ENCODE data around the gene AUTS2.
A peak's percentile ranks its signal among the peaks of the same experiment; 100 is the strongest.

The AUTS2 gene

DNA sequence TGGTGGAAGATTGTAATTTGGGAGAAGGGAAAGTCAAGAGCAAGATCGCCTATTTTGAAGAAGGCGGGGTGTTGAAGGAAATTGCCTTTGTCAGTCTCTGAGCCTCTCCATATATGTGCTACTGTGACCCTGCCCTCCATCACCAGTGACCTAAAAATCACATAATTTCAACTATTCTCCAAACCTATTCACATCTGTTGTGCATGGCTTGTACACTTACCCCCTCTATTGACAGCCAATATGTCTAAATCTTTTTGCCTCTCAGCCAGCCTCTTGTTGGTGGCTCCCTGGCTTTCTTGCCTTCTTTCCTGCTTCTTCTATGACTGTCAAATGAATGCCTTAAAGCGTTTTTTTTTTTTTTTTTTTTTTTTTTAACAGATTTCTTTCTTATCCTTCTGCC, 295.6 kb downstream of the AUTS2 start:
- TF ChIP-seq, protein P1, sequence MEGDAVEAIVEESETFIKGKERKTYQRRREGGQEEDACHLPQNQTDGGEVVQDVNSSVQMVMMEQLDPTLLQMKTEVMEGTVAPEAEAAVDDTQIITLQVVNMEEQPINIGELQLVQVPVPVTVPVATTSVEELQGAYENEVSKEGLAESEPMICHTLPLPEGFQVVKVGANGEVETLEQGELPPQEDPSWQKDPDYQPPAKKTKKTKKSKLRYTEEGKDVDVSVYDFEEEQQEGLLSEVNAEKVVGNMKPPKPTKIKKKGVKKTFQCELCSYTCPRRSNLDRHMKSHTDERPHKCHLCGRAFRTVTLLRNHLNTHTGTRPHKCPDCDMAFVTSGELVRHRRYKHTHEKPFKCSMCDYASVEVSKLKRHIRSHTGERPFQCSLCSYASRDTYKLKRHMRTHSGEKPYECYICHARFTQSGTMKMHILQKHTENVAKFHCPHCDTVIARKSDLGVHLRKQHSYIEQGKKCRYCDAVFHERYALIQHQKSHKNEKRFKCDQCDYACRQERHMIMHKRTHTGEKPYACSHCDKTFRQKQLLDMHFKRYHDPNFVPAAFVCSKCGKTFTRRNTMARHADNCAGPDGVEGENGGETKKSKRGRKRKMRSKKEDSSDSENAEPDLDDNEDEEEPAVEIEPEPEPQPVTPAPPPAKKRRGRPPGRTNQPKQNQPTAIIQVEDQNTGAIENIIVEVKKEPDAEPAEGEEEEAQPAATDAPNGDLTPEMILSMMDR (IDR thresholded peaks at IDR 0.05; ENCODE audit: low read depth, low read length, missing control alignments), result peak; percentile 56
- in situ Hi-C loops (cut with HindIII; ENCODE audit: low sequenced_read_pairs), result no loop called here
- H3K4me3 ChIP-seq (ENCODE audit: low read depth, low read length), result no peak overlapping the region
- DNase-seq (ENCODE audit: low read depth), result peak; percentile 8

DNA sequence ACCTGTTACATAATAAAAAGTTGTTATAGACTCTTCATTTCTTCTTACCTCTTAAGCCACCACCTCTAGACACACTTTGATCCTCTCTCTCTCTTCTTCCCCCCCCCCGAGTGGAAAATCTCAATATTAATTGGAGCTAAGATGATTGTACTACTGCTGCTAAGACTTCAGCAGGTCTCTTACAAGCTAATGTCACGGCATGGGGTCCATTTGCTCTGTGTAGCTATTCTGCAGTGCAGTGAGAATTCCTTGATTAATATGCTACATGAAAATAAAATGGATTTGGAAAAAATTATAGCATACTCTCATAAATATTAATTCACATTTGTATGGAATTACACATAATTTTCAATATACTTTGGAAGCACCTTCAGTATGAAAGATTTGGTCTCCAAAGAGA, 297.2 kb downstream of the AUTS2 start:
- no peak overlapping the region for H3K4me3 ChIP-seq (ENCODE audit: low read depth, low read length)
- TF ChIP-seq, protein P1 (IDR thresholded peaks at IDR 0.05; ENCODE audit: low read depth, low read length, missing control alignments), result no peak
- in situ Hi-C loops (cut with HindIII; ENCODE audit: low sequenced_read_pairs), result no loop called here
- no peak for DNase-seq (ENCODE audit: low read depth)

DNA sequence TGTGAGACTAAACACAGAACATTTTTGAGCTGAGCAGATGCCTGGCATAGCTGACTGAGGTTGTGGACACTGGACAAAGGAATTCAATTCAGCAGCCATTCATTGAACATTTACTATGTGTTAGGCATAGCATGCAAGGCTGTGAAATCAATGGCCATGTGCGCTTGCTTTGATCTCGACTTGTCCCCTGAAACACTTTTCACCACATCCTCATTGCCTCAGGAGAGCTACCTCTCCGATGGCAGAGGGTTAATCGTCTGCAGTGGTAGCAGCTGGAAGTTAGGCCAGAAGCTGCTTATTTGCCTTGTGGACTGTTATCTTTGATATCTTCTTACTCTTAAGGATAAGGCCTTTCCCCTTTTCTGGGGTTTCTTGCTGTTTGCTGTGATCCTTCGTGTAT, 297.8 kb downstream of the AUTS2 start:
- no peak overlapping the region for H3K4me3 ChIP-seq (ENCODE audit: low read depth, low read length)
- TF ChIP-seq, protein P1 (IDR thresholded peaks at IDR 0.05; ENCODE audit: low read depth, low read length, missing control alignments), result no peak
- in situ Hi-C loops (cut with HindIII; ENCODE audit: low sequenced_read_pairs), result no loop called here
- DNase-seq (ENCODE audit: low read depth), result no peak

GRCh38 chr7:69898189-69898588, 299.9 kb downstream of the AUTS2 start:
- H3K4me3 ChIP-seq (ENCODE audit: low read depth, low read length), result no peak overlapping the region
- in situ Hi-C loops (cut with HindIII; ENCODE audit: low sequenced_read_pairs), result no loop called here
- TF ChIP-seq, protein P1 (IDR thresholded peaks at IDR 0.05; ENCODE audit: low read depth, low read length, missing control alignments), result no peak
- no peak for DNase-seq (ENCODE audit: low read depth)

DNA sequence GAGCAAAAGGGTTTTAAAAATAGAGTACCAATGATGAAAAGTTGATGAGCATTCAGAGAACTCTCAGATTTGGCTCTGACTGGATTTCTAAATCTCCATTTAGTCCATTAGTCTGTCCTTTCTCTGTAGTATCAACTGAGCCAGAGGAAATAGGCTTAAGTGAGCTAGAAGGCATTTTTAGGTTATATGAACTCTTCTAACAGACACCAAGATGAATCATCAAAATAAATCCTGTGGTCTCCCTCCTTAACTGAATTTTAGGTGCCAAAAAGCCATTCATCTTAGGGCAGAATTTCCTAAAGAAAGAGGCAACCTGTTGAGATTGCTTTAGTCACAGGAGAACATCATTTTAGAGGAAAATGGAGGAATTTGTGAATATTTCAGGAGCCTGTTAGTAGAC, 305.1 kb downstream of the AUTS2 start:
- TF ChIP-seq, protein P1 (IDR thresholded peaks at IDR 0.05; ENCODE audit: low read depth, low read length, missing control alignments), result no peak
- in situ Hi-C loops (cut with HindIII; ENCODE audit: low sequenced_read_pairs), result no loop called here
- H3K4me3 ChIP-seq (ENCODE audit: low read depth, low read length), result no peak overlapping the region
- peak; percentile 24 for DNase-seq (ENCODE audit: low read depth)

DNA sequence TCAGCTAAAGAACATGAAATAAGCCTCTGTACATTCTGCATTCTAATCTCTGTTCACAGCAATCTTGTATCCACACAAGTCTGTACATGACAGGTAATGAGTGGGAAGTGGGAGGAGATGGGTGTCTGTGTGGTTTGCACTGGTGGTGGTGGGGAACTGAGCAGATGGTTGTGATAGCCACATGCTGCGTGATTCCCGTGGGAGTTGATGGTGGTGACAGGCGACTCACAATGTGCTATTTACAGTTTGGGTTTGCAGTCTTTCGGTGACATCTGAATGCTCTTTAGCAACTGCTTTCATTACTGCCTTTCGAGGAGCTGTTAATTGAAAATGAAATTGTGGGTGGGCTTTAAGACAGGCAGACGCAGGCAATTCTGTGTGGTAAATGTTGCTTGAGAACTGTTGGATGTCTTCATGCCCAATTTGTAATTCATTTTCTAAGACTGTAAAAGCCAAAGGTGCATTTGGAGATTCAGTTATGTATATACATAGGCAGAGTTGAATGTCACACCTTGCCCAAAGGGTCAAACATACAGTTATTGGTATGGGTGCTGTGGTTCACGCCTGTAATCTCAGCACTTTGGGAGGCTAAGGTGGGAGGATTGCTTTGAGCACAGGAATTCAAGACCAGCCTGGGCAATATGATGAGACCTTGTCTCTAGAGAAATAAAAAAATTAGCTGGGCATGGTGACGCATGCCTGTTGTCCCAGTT, 308.2 kb downstream of the AUTS2 start:
- H3K4me3 ChIP-seq (ENCODE audit: low read depth, low read length), result no peak overlapping the region
- in situ Hi-C loops (cut with HindIII; ENCODE audit: low sequenced_read_pairs), result no loop called here
- TF ChIP-seq, protein P1 (IDR thresholded peaks at IDR 0.05; ENCODE audit: low read depth, low read length, missing control alignments), result no peak
- no peak for DNase-seq (ENCODE audit: low read depth)
